IMR-90 (cell line): ENCODE results near the gene FBXL5. TPM values are rescaled to one million over a fixed set of nuclear protein-coding genes. Genes with fewer than 3 reads are reported as not detected.
"Not testable (repeated sequence)": the region's sequence is repeated elsewhere in the genome, so short reads cannot be mapped to it uniquely, and the experiment has no call there.

ENCODE experiments used
- ATAC-seq: fragments of 200-7000 bp; cut with Tn5 transposase; 2 replicates; pipeline ENCODE4 v1.9.1; 2020; ENCODE audit warnings: low read depth, mild to moderate bottlenecking, moderate library complexity
- BruUV-seq: library from RNA; stranded (reverse); fragments of 400-500 nt; replicated peaks from 2 replicates; lab custom pipeline; 2021; lab: Mats Ljungman, UMichigan
- CTCF ChIA-PET: fragments of 300-600 bp; formaldehyde crosslinking; extraction: SDS; loops from one replicate; lab custom pipeline; 2021; ENCODE audit warnings: antibody characterized with exemption; lab: Yijun Ruan, JAX
- POLR2A ChIA-PET: fragments of 300-600 bp; sonication (Branson Sonifier 250); formaldehyde crosslinking; loops from one replicate; lab custom pipeline; 2022; ENCODE audit warnings: antibody characterized with exemption; ENCODE audit not compliant: unreplicated experiment; lab: Charles Lee
- DNase-seq: peaks from one replicate; pipeline ENCODE4 v3.0.0; 2013
- H2AFZ ChIP-seq: replicated peaks from 2 replicates; pipeline ENCODE3; 2013; ENCODE audit warnings: low read length, mild to moderate bottlenecking; ENCODE audit not compliant: poor library complexity
- H2AK5ac ChIP-seq: 2 replicates; pipeline ENCODE4 v1.6.1; 2013; ENCODE audit warnings: low read depth, low read length, inconsistent platforms
- H2AK9ac ChIP-seq: replicated peaks from 2 replicates; pipeline ENCODE3; 2013; ENCODE audit warnings: mild to moderate bottlenecking, low read depth, low read length, moderate library complexity; ENCODE audit not compliant: poor library complexity
- H2BK120ac ChIP-seq: 2 replicates; pipeline ENCODE4 v1.6.1; 2013; ENCODE audit warnings: low read depth, low read length, inconsistent platforms
- H2BK15ac ChIP-seq: 3 replicates; pipeline ENCODE4 v1.6.1; 2013; ENCODE audit warnings: low read depth, low read length, inconsistent platforms
- H2BK20ac ChIP-seq: 2 replicates; pipeline ENCODE4 v1.6.1; 2013; ENCODE audit warnings: low read depth, mild to moderate bottlenecking, inconsistent platforms, low read length, moderate library complexity
- H2BK5ac ChIP-seq: 2 replicates; pipeline ENCODE4 v1.6.1; 2013; ENCODE audit warnings: mild to moderate bottlenecking, low read depth, low read length, inconsistent platforms; ENCODE audit not compliant: poor library complexity, severe bottlenecking
- H3K14ac ChIP-seq: replicated peaks from 2 replicates; pipeline ENCODE4 v1.6.1; 2013; ENCODE audit warnings: low read depth, low read length, inconsistent platforms
- H3K18ac ChIP-seq: 2 replicates; pipeline ENCODE4 v1.6.1; 2013; ENCODE audit warnings: low read depth, low read length, control low read depth
- H3K23ac ChIP-seq: 2 replicates; pipeline ENCODE4 v1.6.1; 2013; ENCODE audit warnings: low read depth, low read length, inconsistent platforms
- H3K27ac ChIP-seq: 2 replicates; pipeline ENCODE4 v1.5.1; 2013; ENCODE audit warnings: mild to moderate bottlenecking, control low read depth, low read length; ENCODE audit not compliant: insufficient read depth
- H3K27me3 ChIP-seq: 2 replicates; pipeline ENCODE4 v1.6.1; 2013; ENCODE audit warnings: low read length; ENCODE audit not compliant: control insufficient read depth, insufficient read depth
- H3K36me3 ChIP-seq: 2 replicates; pipeline ENCODE4 v1.6.1; 2013; ENCODE audit warnings: low read length, mixed read lengths; ENCODE audit not compliant: control insufficient read depth, insufficient read depth
- H3K4ac ChIP-seq: 2 replicates; pipeline ENCODE4 v1.6.1; 2013; ENCODE audit warnings: low read depth, low read length, inconsistent platforms
- H3K4me1 ChIP-seq: 2 replicates; pipeline ENCODE4 v1.6.1; 2013; ENCODE audit warnings: low read length, mixed read lengths; ENCODE audit not compliant: control insufficient read depth, insufficient read depth
- H3K4me2 ChIP-seq: 2 replicates; pipeline ENCODE4 v1.6.1; 2013; ENCODE audit warnings: low read depth, mild to moderate bottlenecking, control low read depth, low read length, moderate library complexity
- H3K4me3 ChIP-seq: 2 replicates; pipeline ENCODE4 v1.5.1; 2013; ENCODE audit warnings: low read depth, mild to moderate bottlenecking, control low read depth, low read length, moderate library complexity; ENCODE audit not compliant: insufficient read depth
- H3K56ac ChIP-seq: 2 replicates; pipeline ENCODE4 v1.6.1; 2013; ENCODE audit warnings: low read length, inconsistent platforms; ENCODE audit not compliant: insufficient read depth; ENCODE audit errors: extremely low read depth
- H3K79me1 ChIP-seq, 2 experiments: 2 replicates each; pipeline ENCODE4 v1.6.1; 2013; ENCODE audit warnings: low read length in 2 of 2, inconsistent platforms in 1 of 2, low read depth in 1 of 2
- H3K9ac ChIP-seq: 2 replicates; pipeline ENCODE4 v1.6.1; 2013; ENCODE audit warnings: low read depth, low read length, control low read depth
- H3K9me1 ChIP-seq: 2 replicates; pipeline ENCODE4 v1.6.1; 2013; ENCODE audit warnings: low read length, inconsistent platforms; ENCODE audit not compliant: insufficient read depth
- H3K9me3 ChIP-seq: 2 replicates; pipeline ENCODE4 v1.6.1; 2013; ENCODE audit warnings: low read length; ENCODE audit not compliant: control insufficient read depth, insufficient read depth
- H4K20me1 ChIP-seq: 2 replicates; pipeline ENCODE4 v1.6.1; 2013; ENCODE audit warnings: low read length, inconsistent platforms; ENCODE audit not compliant: insufficient read depth
- H4K5ac ChIP-seq: 2 replicates; pipeline ENCODE4 v1.6.1; 2013; ENCODE audit warnings: mild to moderate bottlenecking, low read depth, low read length, control low read depth
- H4K8ac ChIP-seq, 2 experiments: 2 replicates each; pipeline ENCODE4 v1.6.1; 2013; ENCODE audit warnings: low read depth in 2 of 2, low read length in 2 of 2, control low read depth in 1 of 2, inconsistent platforms in 1 of 2
- H4K91ac ChIP-seq: 2 replicates; pipeline ENCODE4 v1.6.1; 2013; ENCODE audit warnings: low read depth, low read length, inconsistent platforms; ENCODE audit not compliant: insufficient read depth
- WGBS, 2 experiments: methylation state at CpG; one replicate each; pipeline versions ENCODE4 v1.1.5 to v1.1.7; 2013; ENCODE audit warnings: missing lambda C conversion rate in 2 of 2; ENCODE audit not compliant: insufficient read length in 1 of 2; ENCODE audit errors: extremely low coverage in 2 of 2; 5-methylcytosine and 5-hydroxymethylcytosine counted together
- dilution Hi-C: fragments of 300-500 bp; cut with HindIII; formaldehyde crosslinking; loops from one replicate; pipeline ENCODE4 v1.14.3; 2018; ENCODE audit warnings: low sequenced_read_pairs; ENCODE audit not compliant: unreplicated experiment
- in situ Hi-C: fragments of 300-500 bp; cut with MboI; formaldehyde crosslinking; loops from 3 replicates; pipeline ENCODE4 v1.14.3; 2019; ENCODE audit warnings: low sequenced_read_pairs, inconsistent platforms, mixed read lengths
- intact Hi-C: fragments of 100-400 bp; cut with micrococcal nuclease; formaldehyde crosslinking; loops from 2 replicates; pipeline ENCODE4 v1.10.0; 2022
- polyA plus RNA-seq, 3 experiments: library from polyadenylated mRNA; depleted of rRNA; stranded (reverse); fragments of >200 nt; gene quantifications; 2 replicates each; pipeline ENCODE4 v1.2.3, GENCODE V29; 2012; ENCODE audit warnings: low replicate concordance in 1 of 3
- total RNA-seq: library from RNA; depleted of rRNA; stranded (reverse); fragments of >200 nt; gene quantifications from 2 replicates; pipeline ENCODE4 v1.2.3, GENCODE V29; 2012

The FBXL5 gene
- total and polyA plus RNA-seq, 2 of the 4 experiments (the other 2 are of a cell fraction) = 20.3 to 62.6 TPM

DNA sequence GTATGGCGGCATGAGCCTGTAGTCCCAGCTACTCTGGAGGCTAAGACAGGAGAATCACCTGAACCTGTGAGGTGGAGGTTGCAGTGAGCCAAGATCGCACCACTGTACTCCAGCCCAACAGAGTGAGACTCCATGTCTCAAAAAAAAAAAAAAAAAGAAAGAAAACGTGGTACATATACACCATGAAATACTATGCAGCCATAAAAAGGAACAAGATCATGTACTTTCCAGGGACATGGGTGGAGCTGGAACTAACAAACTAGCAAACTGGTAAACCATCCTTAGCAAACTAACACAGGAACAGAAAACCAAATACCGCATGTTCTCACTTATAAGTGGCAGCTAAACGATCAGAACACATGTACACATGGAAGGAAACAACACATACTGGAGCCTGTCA, 37.8 kb downstream of the FBXL5 start:
- ATAC-seq, H2BK15ac ChIP-seq, H3K4me1 ChIP-seq, H3K18ac ChIP-seq, intact Hi-C loops, BruUV-seq, H3K4me2 ChIP-seq, H2AFZ ChIP-seq, H3K9me3 ChIP-seq, DNase-seq, H4K8ac ChIP-seq, H2AK9ac ChIP-seq, H2BK20ac ChIP-seq, H3K4me3 ChIP-seq, H3K23ac ChIP-seq, POLR2A ChIA-PET, H2BK120ac ChIP-seq, CTCF ChIA-PET, dilution Hi-C loops, H3K9me1 ChIP-seq, H4K91ac ChIP-seq, H3K4ac ChIP-seq, H3K27me3 ChIP-seq, H3K27ac ChIP-seq, in situ Hi-C loops, H4K5ac ChIP-seq, H3K14ac ChIP-seq, H2AK5ac ChIP-seq, H2BK5ac ChIP-seq, H3K56ac ChIP-seq, H3K9ac ChIP-seq: not testable (repeated sequence)
- H4K20me1 ChIP-seq = peaks cover 38% of the 10 kb centered on the region
- no CpG with 5 or more reads among the region's 5 CpGs for WGBS, 2 experiments
- H3K79me1 ChIP-seq = peaks cover 24 to 39% of the 10 kb centered on the region in 2 experiments
- peaks cover 22% of the 10 kb centered on the region for H3K36me3 ChIP-seq

DNA sequence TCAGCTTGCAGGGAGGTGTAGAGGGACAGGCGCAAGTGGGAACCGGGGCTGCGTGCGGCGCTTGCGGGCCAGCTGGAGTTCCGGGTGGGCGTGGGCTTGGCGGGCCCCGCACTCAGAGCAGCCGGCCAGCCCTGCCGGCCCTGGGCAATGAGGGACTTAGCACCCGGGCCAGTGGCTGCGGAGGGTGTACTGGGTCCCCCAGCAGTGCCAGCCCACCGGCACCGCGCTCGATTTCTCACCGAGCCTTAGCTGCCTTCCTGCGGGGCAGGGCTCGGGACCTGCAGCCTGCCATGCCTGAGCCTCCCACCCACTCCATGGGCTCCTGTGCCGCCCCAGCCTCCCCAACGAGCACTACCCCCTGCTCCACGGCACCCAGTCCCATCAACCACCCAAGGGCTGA, 40.3 kb downstream of the FBXL5 start:
- 100% methylated on average over 1 of the region's 24 CpGs; no CpG with 5 or more reads in 1 of the 2 experiments for WGBS, 2 experiments
- ATAC-seq = not testable (repeated sequence)

More for the DNA sequence above, 40.3 kb downstream of the FBXL5 start:
- POLR2A ChIA-PET, H4K5ac ChIP-seq, H4K8ac ChIP-seq, H2AK5ac ChIP-seq, H2BK15ac ChIP-seq, H3K18ac ChIP-seq, in situ Hi-C loops, DNase-seq, BruUV-seq, H3K4me2 ChIP-seq, H2BK20ac ChIP-seq, dilution Hi-C loops, H3K9me3 ChIP-seq, H3K14ac ChIP-seq, CTCF ChIA-PET, H3K9ac ChIP-seq, H3K23ac ChIP-seq, H3K4ac ChIP-seq, H2BK120ac ChIP-seq, intact Hi-C loops, H3K27ac ChIP-seq, H3K4me1 ChIP-seq, H2AFZ ChIP-seq, H3K4me3 ChIP-seq, H4K91ac ChIP-seq, H3K56ac ChIP-seq, H3K27me3 ChIP-seq, H2AK9ac ChIP-seq, H2BK5ac ChIP-seq, H3K9me1 ChIP-seq: not testable (repeated sequence)
- Histone ChIP-seq H3K36me3 (peaks cover 19% of the 10 kb centered on the region), H4K20me1 (peaks cover 32% of the 10 kb centered on the region), H3K79me1 (peaks cover 20 to 42% of the 10 kb centered on the region in 2 experiments)
